Measurements from ENCODE around the gene MAP3K7CL. TPM values are rescaled to one million over a fixed set of nuclear protein-coding genes. Genes with fewer than 3 reads are reported as not detected.
A peak's percentile ranks its signal among the peaks of the same experiment; 100 is the strongest.

MAP3K7CL gene
- total RNA-seq, 1 donor from 2014 or later = 93.1 TPM

DNA sequence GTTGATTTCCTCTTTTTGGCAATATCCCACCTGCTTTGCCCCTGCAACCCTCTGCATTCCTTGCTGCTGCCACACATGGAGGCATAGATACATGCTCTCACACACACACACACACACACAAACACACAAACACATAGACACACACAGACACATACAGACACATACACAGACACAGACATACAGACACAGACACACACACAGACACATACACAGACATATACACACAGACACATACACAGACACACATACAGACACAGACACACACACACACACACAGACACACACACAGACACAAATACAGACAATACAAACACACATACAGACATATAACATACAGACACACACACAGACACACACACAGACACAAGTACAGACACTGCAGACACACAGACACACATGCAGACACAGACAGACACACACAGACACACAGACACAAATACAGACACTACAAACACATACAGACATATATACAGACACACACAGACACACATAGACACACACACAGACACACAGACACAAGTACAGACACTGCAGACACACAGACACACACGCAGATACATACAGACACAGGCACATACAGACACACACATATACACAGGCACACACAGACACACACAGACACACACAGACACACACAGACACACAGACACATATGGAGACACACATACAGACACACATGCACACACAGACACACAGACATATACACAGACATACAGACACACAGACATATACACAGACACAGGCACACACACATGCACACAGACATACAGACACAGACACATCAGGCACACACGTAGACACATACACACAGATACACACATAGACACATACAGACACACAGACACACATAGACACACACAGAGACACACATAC lies 83.3 kb downstream of the MAP3K7CL start:
- DNase-seq (ENCODE audit: low spot score) = no peak
- no peaks in the 10 kb centered on the region for H3K27me3 Mint-ChIP-seq (ENCODE audit: low read depth)
- peaks cover 14% of the 10 kb centered on the region for H3K9me3 Mint-ChIP-seq (ENCODE audit: low read depth)
- no peak overlapping the region for H3K4me3 Mint-ChIP-seq (ENCODE audit: unreplicated experiment)
- peaks cover 33% of the 10 kb centered on the region for H3K4me1 Mint-ChIP-seq (ENCODE audit: low read depth)
- H3K27ac Mint-ChIP-seq (ENCODE audit: unreplicated experiment) = no peak overlapping the region
- TF ChIP-seq, protein P1, sequence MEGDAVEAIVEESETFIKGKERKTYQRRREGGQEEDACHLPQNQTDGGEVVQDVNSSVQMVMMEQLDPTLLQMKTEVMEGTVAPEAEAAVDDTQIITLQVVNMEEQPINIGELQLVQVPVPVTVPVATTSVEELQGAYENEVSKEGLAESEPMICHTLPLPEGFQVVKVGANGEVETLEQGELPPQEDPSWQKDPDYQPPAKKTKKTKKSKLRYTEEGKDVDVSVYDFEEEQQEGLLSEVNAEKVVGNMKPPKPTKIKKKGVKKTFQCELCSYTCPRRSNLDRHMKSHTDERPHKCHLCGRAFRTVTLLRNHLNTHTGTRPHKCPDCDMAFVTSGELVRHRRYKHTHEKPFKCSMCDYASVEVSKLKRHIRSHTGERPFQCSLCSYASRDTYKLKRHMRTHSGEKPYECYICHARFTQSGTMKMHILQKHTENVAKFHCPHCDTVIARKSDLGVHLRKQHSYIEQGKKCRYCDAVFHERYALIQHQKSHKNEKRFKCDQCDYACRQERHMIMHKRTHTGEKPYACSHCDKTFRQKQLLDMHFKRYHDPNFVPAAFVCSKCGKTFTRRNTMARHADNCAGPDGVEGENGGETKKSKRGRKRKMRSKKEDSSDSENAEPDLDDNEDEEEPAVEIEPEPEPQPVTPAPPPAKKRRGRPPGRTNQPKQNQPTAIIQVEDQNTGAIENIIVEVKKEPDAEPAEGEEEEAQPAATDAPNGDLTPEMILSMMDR (IDR thresholded peaks at IDR 0.05) = no peak
- H3K36me3 Mint-ChIP-seq (ENCODE audit: low read depth) = peaks cover 4% of the 10 kb centered on the region

DNA sequence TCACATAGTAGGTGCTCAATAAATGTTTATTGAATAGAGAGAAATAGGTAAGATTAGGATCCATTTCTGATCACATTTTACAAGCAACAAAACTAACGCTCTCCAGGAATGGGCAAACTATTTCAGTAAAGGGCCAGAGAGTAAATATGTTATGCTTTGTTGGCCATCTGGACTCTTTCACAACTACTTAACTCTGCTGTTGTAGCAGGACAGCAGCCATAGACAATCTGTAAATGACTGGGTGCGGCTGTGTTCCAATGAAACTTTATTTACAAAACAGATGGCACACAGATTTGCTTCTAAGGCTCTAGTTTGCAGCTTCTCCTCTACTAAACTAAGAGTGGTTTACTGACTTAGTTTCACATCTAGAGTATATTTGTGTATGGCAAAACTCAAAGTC lies 85.3 kb downstream of the MAP3K7CL start:
- H3K4me3 Mint-ChIP-seq (ENCODE audit: unreplicated experiment) = no peak overlapping the region
- H3K9me3 Mint-ChIP-seq (ENCODE audit: low read depth) = peaks cover 14% of the 10 kb centered on the region
- no peak overlapping the region for H3K27ac Mint-ChIP-seq (ENCODE audit: unreplicated experiment)
- peaks cover 41% of the 10 kb centered on the region for H3K4me1 Mint-ChIP-seq (ENCODE audit: low read depth)
- TF ChIP-seq, protein P1 (IDR thresholded peaks at IDR 0.05) = no peak
- no peak for DNase-seq (ENCODE audit: low spot score)
- no peaks in the 10 kb centered on the region for H3K27me3 Mint-ChIP-seq (ENCODE audit: low read depth)
- H3K36me3 Mint-ChIP-seq (ENCODE audit: low read depth) = peaks cover 4% of the 10 kb centered on the region

DNA sequence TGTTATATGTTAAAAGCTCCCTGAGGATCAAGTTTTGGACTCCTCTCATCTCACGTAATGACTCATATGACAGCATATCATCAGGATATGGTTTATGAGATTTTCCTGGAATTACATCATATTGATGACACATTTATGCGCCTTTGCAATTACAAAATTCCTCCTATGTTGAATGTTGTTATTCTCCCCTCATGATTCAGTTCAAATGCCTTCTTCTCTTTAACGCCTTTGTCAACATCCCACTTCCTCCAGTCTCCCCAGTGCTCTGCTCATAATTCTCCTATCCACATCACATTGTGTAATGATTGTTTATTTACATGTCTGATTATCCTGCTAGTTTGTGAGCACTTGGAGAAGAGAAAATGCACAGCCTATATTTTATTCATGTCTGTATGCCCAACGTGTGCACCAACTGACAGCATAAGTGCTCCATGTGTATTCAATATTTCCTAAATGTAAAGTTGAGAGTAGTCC lies 87.4 kb downstream of the MAP3K7CL start:
- DNase-seq (ENCODE audit: low spot score) = no peak
- Mint-ChIP-seq H3K9me3 (ENCODE audit: low read depth) (peaks cover 17% of the 10 kb centered on the region), H3K4me1 (ENCODE audit: low read depth) (peaks cover 61% of the 10 kb centered on the region)

DNA sequence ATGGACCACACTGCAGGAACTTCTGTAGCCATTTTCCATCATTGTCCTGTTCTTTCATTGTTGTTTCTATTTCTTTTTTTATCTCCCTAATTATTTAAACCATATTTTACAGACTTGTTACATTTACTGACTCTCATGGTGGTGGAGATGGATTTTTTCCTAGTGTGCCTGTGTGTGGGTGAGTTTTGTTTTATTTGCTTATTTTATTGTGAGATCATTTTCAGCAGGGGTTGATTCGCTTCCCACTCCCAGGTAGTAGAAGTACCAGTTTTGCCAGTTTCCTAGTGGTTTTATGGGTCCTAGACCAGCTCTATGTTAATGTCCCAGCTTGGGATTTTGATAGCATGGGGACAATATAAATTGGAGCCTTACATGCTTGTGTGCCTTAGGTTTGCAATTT lies 88.3 kb downstream of the MAP3K7CL start:
- Mint-ChIP-seq H3K27ac (ENCODE audit: unreplicated experiment) (peak overlapping the region; percentile 78), H3K4me3 (ENCODE audit: unreplicated experiment) (no peak overlapping the region), H3K9me3 (ENCODE audit: low read depth) (peaks cover 17% of the 10 kb centered on the region), H3K4me1 (ENCODE audit: low read depth) (peaks cover 61% of the 10 kb centered on the region), H3K27me3 (ENCODE audit: low read depth) (no peaks in the 10 kb centered on the region), H3K36me3 (ENCODE audit: low read depth) (peaks cover 2% of the 10 kb centered on the region)
- TF ChIP-seq, protein P1 (IDR thresholded peaks at IDR 0.05) = no peak
- DNase-seq (ENCODE audit: low spot score) = no peak

More for the DNA sequence above, 87.4 kb downstream of the MAP3K7CL start:
- Mint-ChIP-seq H3K27ac (ENCODE audit: unreplicated experiment) (peak overlapping the region; percentile 78), H3K27me3 (ENCODE audit: low read depth) (no peaks in the 10 kb centered on the region), H3K4me3 (ENCODE audit: unreplicated experiment) (no peak overlapping the region), H3K36me3 (ENCODE audit: low read depth) (peaks cover 2% of the 10 kb centered on the region)
- TF ChIP-seq, protein P1 (IDR thresholded peaks at IDR 0.05) = no peak

DNA sequence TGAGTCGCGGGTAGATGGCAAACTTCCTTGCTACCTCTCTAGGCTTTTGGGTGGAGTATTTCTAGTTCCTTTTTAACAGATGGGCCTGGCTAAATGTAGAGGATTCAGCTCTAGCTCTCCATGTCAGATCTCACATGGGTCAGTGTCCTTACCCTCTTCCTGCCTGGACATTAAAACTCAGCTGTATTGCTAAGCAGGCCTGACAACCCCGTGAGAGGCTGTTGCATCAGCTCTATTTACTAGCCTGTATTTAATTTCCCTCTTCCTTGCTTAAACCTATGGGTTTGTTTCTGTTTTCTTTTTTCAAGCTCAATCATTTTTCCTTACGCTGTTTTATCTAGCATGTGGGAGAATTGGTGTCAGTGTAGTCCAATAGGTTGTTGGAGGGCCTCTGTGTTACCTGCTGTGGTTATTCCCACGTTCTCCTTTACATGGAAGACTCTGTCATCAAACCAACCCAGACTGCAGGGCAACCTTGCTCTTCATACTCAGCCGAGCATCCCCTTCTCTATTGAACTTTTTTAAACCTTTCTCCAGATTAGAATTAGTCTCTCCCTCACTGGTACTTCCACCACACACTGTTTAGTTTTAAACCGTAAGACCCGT lies 88.8 kb downstream of the MAP3K7CL start:
- Mint-ChIP-seq H3K4me3 (ENCODE audit: unreplicated experiment) (no peak overlapping the region), H3K27me3 (ENCODE audit: low read depth) (no peaks in the 10 kb centered on the region), H3K9me3 (ENCODE audit: low read depth) (peaks cover 21% of the 10 kb centered on the region), H3K27ac (ENCODE audit: unreplicated experiment) (peak overlapping the region; percentile 78), H3K36me3 (ENCODE audit: low read depth) (peaks cover 2% of the 10 kb centered on the region), H3K4me1 (ENCODE audit: low read depth) (peaks cover 61% of the 10 kb centered on the region)
- DNase-seq (ENCODE audit: low spot score) = no peak
- TF ChIP-seq, protein P1 (IDR thresholded peaks at IDR 0.05) = no peak

Data from chondrocyte (in vitro differentiated cells).